Activated T-cell treated with anti-CD3 and anti-CD28 coated beads, Interleukin-2, amount 50 U/mL, for 72 hours (primary cell): ENCODE measurements around the gene CYP2W1. TPM values are rescaled to one million over a fixed set of nuclear protein-coding genes. Genes with fewer than 3 reads are reported as not detected.

Experiments used
- ATAC-seq, 2 donors: fragments of 150-1000 bp; cut with Tn5 transposase; replicated peaks in 1 of 2; 2 replicates each; pipeline ENCODE4 v1.10.0; 2021; ENCODE audit warnings: moderate library complexity in 2 of 2, mild to moderate bottlenecking in 1 of 2
- DNase-seq, 2 donors: peaks; one replicate each; pipeline ENCODE4 v3.0.0; 2021 to 2022; ENCODE audit warnings: mixed read lengths in 1 of 2
- H3K27ac Mint-ChIP-seq: one replicate; pipeline ENCODE4 v1.8.0; 2022; ENCODE audit warnings: mild to moderate bottlenecking, moderate library complexity, mixed read lengths
- H3K27me3 Mint-ChIP-seq: one replicate; pipeline ENCODE4 v1.8.0; 2022; ENCODE audit warnings: low read depth, mixed read lengths
- H3K36me3 Mint-ChIP-seq, 2 donors: one replicate each; pipeline ENCODE4 v1.8.0; 2022; ENCODE audit warnings: mixed read lengths in 2 of 2, mild to moderate bottlenecking in 1 of 2; ENCODE audit not compliant: insufficient read depth in 2 of 2
- H3K4me1 Mint-ChIP-seq: one replicate; pipeline ENCODE4 v1.8.0; 2022; ENCODE audit warnings: low read depth, mixed read lengths
- H3K4me3 Mint-ChIP-seq, 2 donors: one replicate each; pipeline ENCODE4 v1.8.0; 2022; ENCODE audit warnings: mild to moderate bottlenecking in 2 of 2, mixed read lengths in 2 of 2, moderate library complexity in 2 of 2
- H3K9me3 Mint-ChIP-seq, 2 donors: one replicate each; pipeline ENCODE4 v1.8.0; 2022; ENCODE audit warnings: mixed read lengths in 2 of 2
- total RNA-seq, 2 donors: library from RNA; stranded (reverse); gene quantifications; one replicate each; pipeline ENCODE4 v1.2.3, GENCODE V29; 2022

The CYP2W1 gene
- total RNA-seq, 2 donors from 2014 or later, result not detected

DNA sequence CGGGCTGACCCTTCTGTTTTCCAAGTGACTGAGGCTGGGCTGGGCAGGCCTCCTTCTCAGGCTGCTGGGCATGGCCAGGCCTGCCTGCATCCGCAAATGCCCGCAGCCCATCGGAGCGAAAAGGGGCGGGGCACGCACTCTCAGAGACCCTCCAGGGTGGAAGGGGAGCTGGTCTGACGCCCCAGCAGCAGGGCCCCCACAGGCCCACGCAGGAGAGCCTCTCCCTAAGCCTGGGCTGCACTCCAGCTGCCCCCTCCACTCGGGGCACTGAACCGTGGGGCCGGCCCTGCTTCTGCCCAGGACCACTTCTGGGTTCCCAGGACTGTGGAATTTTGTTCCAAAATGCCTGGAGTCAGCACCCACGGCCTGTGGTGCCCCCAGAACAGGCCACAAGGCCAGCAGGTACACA, 37.8 kb upstream of the CYP2W1 start:
- no peak overlapping the region for H3K4me3 Mint-ChIP-seq
- no peak for ATAC-seq

DNA sequence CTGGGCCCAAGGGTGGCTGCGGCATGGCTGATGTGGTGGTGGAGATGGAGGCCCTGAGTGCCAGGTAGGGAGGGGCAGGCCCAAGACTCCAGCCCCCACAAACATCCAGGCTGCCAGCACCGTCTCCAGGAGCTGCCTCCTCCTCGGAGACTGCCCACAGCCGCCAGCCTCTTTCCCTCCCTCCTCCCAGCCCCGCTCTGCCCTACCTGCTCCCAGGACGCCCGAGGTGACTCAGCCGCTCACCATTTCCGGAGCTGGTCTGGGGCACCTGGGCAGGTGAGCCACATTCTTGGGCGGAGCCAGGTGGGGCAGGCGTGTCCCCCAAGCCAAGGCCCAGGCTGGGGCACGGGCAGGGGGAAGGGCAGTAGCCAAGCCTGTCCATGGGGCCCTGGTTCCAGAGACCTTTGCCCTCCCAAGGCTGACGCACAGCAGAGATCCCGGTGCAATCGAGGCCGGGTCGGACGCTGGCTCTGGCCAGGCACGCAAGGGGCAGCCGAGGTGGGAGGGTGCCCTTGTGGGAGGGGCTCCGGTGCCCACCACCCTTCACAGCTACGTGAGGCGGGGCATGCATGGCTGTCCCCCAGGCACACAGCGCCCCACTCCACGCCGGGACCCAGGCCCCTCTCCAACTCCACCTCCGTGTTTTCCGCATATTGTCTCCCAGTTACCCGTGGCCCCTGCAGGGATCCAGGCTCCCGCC, 37.3 kb upstream of the CYP2W1 start:
- ATAC-seq (no peak), DNase-seq (no peak)
- Mint-ChIP-seq H3K4me1 (peaks cover 12% of the 10 kb centered on the region), H3K4me3 (no peak overlapping the region), H3K9me3 (peaks cover 0 to 2% of the 10 kb centered on the region in 2 donors), H3K27ac (no peak overlapping the region), H3K36me3 (peaks cover 4 to 14% of the 10 kb centered on the region in 2 donors), H3K27me3 (no peaks in the 10 kb centered on the region)

More for the DNA sequence above, 37.8 kb upstream of the CYP2W1 start:
- peaks cover under 1 to 5% of the 10 kb centered on the region in 2 donors for H3K9me3 Mint-ChIP-seq
- no peaks in the 10 kb centered on the region for H3K27me3 Mint-ChIP-seq
- H3K4me1 Mint-ChIP-seq, result peaks cover 18% of the 10 kb centered on the region
- peaks cover 6 to 17% of the 10 kb centered on the region in 2 donors for H3K36me3 Mint-ChIP-seq
- DNase-seq, result no peak
- H3K27ac Mint-ChIP-seq, result no peak overlapping the region

DNA sequence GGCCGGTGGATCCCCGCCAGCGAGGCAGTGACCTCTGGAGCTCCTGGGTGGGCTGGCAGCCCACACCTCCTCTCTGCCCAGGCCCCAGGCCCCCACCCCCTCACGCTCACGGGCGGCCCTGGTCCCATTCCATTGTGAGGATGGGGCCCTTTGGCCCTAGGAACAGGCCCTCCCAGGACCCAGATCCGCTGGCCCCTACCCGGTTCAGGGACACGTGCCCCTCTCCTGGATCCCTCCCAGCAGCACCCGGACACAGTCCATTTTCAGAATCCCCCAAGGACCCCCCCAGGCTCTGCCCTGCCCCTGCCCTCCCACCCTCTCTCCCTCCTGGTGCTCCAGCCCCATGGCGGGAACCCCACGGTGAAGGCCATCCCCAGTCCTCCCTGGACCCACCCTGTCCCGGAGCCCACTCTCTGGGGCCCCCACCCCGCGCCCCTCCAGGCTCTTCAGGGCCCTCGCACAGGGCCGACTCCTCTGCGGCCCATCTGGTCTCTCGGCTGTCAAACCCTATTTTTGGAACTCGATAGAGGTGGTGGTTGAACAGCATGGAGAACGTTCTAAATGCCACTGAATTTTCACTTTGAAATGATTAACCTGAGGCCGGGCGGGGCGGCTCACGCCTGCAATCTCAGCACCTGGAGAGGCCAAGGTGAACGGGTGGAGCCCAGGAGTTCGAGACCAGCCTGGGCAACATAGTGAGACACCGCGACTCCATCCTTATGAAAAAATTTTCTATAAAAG, 36.6 kb upstream of the CYP2W1 start:
- ATAC-seq (no peak), DNase-seq (no peak)
- H3K27me3 Mint-ChIP-seq, result no peaks in the 10 kb centered on the region
- no peak overlapping the region for H3K4me3 Mint-ChIP-seq
- H3K27ac Mint-ChIP-seq, result no peak overlapping the region
- H3K9me3 Mint-ChIP-seq, result peaks cover 0 to 2% of the 10 kb centered on the region in 2 donors
- H3K4me1 Mint-ChIP-seq, result peaks cover 5% of the 10 kb centered on the region
- H3K36me3 Mint-ChIP-seq, result peaks cover 0 to 9% of the 10 kb centered on the region in 2 donors

DNA sequence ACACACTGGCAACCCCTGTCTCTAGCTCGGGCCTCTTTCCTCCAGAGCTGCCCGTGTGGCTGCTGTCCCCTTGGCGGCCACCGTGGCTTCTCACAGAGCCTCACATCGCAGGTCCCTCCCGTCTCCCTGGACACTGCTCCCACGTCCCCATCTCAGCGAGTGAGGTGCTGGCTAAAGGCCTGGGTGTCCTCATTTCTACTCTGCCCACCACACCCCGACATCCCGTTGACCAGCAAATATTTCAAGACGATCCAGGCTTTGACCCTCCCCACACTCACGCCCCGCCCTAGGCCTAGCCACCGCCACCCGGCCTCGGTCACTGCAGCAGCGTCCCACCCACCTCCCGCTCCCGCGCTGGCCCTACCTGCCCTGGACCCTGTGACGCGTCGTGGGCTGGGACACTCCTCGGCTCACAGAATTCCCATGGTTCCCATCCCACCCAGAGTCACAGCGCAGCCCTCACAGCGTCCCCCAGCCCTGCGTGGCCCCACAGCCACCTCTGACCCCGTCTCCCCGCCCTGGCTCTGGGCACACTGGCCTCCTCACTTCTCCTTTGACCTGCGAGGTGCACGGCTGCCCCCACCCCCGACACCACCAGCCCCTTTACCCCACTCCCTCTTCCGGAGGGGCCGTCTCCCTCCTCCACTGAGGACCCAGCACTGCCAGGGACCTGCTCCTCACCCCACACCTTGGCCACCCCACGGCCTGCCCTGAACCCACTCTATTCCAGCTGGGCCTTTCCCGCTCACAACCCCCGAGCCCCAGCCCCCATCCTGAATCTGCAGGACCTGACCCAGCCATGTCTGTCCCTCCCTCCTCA, 35.4 kb upstream of the CYP2W1 start:
- H3K27ac Mint-ChIP-seq, result no peak overlapping the region
- DNase-seq, result no peak
- H3K9me3 Mint-ChIP-seq, result no peaks in the 10 kb centered on the region
- no peaks in the 10 kb centered on the region for H3K4me1 Mint-ChIP-seq
- peaks cover 0 to 2% of the 10 kb centered on the region in 2 donors for H3K36me3 Mint-ChIP-seq
- H3K4me3 Mint-ChIP-seq, result no peak overlapping the region
- H3K27me3 Mint-ChIP-seq, result no peaks in the 10 kb centered on the region
- ATAC-seq, result no peak

DNA sequence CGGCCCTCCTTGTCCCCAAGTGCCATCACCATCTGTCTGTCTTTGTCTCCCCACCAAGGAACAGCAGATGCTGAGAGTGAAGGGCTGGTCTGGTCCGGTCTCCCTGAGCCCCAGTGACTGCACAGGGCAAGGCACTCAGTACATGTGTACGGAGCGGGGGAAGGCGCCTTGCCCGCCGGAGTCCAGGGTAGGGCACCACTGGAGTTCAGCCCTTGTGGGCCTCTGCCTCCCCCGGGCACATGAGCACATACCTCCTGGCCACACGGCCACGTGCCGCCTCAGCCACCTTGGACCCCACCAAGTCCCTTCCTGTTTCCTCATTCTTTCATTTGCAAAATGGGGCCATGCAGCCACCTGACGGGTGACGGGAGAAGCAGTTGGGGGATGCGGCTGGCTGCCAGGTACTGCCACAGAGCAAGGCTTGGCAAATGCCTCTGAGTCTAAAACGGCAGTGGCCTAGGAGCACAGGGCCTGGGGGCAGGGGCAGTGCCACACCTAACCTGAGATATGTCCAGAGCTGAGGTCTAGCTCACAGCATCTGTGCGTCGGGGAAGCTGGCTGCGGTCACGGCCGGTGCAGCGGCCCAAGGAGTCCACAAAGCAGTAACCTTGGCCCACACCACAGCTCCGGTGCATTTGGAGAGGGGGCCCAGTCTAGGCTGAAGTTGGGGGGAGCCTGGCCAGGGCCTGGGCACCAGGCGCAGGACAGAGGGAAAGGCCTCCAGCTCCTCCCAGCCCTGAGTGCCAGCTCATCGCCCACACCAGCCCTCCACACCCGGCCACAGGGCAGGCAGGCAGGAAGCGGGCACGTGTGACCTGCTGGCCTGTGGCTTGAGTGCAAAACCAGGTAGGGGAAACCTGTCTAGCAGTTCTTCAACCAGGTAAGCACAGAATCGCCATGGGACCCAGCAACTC, 33.7 kb upstream of the CYP2W1 start:
- Mint-ChIP-seq H3K9me3 (no peaks in the 10 kb centered on the region), H3K4me1 (no peaks in the 10 kb centered on the region), H3K4me3 (no peak overlapping the region)

DNA sequence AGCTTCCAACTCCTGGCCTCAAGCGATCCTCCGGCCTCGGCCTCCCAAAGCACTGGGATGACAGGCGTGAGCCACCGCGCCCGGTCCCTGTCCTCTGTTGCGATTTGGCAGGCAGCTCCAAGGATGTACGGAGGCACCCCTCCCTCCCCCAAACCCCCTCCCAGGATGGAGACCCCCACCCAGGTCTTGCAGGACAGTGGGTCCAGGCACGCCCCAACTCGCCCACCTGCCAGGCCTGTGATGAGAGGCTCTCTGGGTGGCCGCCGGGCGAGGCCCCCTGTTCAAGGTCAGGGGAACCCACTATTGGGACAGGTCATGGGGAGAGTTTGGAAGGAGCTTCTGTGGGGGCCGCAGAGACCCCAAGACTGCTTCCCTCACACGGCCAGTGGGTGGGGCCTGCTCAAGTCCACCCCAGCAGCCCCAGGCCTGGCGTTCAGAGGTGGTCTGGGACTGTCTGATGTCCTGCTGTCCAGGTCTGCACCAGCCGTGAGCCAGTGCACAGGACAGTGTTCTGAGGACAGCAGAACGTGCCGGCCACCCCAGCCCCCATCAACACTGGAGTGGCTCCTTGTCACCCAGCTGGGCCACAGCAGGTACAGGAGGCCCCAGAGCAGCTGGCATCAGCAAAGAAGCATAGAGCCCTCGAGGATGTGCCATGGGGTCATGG, 31.0 kb upstream of the CYP2W1 start:
- no peaks in the 10 kb centered on the region for H3K27me3 Mint-ChIP-seq

More for the DNA sequence above, 33.7 kb upstream of the CYP2W1 start:
- no peak for ATAC-seq
- Mint-ChIP-seq H3K27ac (no peak overlapping the region), H3K27me3 (no peaks in the 10 kb centered on the region), H3K36me3 (peaks cover 0 to 2% of the 10 kb centered on the region in 2 donors)
- DNase-seq, result no peak

DNA sequence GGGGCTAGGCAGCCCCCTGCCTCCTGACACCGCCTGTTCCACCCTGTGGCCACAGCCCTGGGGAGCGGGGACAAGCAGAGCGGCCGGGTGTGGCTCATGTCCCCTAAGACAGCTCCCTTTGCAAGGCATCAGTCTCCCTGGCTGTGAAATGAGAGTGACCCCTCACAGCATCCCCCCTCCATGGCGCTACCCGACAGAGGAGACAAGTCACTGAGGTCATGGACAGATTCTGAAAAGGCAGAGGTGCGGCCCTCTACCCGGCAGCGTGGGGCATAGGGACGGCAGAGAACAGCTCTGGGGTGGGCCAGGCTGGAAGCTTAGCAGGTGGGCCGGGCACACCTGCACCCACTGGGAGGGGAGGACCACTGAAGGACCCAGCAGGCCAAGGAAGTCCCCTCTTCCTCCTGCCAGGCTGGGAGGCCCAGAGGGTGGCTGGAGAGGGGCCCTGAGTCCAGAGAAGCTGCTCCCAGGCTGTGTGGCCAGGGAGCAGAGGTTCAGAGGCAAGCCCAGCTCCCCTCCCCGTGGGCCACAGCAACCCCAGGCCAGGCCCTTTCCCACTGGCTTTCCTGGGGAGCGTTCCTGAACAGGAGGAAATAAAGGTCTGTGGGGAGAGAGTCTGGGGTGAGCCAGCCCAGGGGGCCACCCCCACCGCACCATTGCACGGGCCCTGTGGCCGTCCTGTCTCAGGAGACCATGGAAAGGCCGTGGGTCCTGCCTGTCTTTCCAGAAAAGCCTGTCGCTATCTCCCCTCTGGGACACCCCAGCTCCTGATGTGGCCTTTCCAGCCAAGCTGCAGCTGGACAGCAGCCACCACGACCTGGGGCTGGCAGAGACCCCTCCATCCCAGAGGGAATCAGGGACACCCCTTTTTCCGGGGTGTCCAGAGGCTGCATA, 30.2 kb upstream of the CYP2W1 start:
- H3K36me3 Mint-ChIP-seq, result peaks cover 0 to 2% of the 10 kb centered on the region in 2 donors
- H3K27ac Mint-ChIP-seq, result no peak overlapping the region
- ATAC-seq (no peak), DNase-seq (no peak)
- H3K27me3 Mint-ChIP-seq, result no peaks in the 10 kb centered on the region
- H3K9me3 Mint-ChIP-seq, result no peaks in the 10 kb centered on the region
- peak overlapping the region; percentile 40 to 42 for H3K4me3 Mint-ChIP-seq
- H3K4me1 Mint-ChIP-seq, result no peaks in the 10 kb centered on the region

More for the DNA sequence above, 31.0 kb upstream of the CYP2W1 start:
- H3K4me3 Mint-ChIP-seq, result peak overlapping the region in 1 of 2 donors; percentile 40
- H3K9me3 Mint-ChIP-seq, result no peaks in the 10 kb centered on the region
- no peaks in the 10 kb centered on the region for H3K4me1 Mint-ChIP-seq
- no peak overlapping the region for H3K27ac Mint-ChIP-seq
- no peak for DNase-seq
- peaks cover 0 to 2% of the 10 kb centered on the region in 2 donors for H3K36me3 Mint-ChIP-seq
- no peak for ATAC-seq

DNA sequence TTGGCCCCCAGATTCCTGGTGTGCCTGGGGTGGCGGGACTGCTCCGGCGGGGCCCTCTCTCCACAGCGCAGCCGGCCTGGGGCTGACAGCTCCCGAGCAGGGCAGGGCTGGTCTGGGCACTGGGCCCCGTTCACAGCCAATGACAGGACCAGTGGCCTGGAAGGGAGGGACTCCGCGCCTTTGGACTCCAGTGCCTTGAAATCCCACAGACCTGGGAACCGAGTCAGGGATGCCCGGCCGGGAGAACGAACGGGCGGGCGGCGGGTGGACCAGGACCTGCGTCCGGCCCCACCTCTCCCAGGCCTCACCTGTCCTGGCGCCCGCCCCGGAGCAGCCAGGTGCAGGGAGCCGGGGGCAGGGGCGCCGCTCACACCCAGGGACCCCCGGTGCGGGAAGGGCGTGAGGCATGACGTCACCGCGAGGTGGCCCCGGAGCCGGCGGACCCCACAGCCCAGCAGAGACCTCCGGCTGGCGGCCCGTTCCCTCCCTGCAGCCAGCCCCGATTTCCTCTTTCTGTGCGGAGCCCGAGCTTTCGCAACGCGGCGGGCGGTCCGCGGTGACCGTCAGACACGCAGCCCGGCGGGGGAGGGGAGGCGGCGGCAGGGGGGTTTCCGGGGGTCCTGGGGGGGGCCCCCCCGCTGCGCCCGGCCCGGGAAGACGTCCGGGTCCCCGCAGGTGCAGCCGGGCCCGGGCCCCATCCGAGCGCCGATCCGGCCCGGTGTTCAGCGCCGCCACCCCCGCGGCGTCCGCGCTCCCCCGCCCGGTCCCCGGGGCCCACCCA, 29.2 kb upstream of the CYP2W1 start:
- no peak for DNase-seq
- Mint-ChIP-seq H3K27me3 (no peaks in the 10 kb centered on the region), H3K4me1 (no peaks in the 10 kb centered on the region)

DNA sequence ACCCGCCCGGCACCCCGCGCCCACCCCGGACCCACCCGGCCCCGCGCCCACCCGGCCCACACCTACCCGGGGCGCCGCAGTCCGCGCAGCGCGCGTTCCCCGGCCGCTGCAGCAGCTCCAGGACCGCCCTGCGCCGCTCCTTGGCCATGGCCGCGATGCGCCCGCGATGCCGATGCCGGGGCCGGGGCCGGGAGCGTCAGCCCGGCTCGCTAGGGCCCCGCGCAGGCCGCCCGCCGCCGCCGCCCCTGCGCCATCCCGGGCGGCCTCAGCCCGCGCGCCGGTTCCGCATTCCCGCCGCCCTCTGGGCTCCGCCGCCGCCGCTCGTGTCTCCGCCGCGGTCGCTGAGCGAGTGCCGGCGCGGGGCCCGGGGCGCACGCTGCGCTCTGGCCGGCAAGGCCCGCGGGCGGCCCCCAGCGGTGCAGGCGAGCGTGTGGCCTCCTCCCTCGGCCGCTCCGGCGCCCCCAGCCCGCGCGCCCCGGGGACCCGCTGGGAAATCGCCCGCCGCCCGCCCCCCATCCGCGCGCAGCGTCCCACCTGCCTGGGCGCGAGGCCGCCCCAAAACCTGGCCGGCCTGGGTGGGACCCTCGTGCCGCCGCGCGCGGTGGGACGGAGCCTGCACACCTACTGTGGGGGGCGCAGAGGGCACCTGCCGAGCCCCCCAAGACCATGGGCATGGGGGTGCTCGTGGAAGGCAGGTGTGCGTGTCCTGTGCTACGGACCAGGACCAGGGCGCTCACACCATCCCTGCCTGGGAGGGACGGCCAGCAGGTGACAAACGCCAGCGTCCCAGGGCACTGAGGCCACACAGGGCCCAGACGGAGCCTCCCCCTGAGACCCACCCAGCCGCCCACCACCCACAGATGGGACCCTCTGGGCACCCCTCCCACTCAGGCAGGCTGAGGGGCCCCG, 28.4 kb upstream of the CYP2W1 start, which contains the start of gene ADAP1:
ADAP1 (minus strand) TSS at position 351 of the 909 bp plus-strand sequence; CDS start at position 148, 203 bp downstream.
- Mint-ChIP-seq H3K4me3 (peak within 1 kb of the TSS; percentile 63 to 73), H3K4me1 (no peaks in the 10 kb centered on the region), H3K27me3 (no peaks in the 10 kb centered on the region), H3K36me3 (peaks cover 0 to 2% of the 10 kb centered on the region in 2 donors), H3K27ac (no peak within 1 kb of the TSS), H3K9me3 (no peaks in the 10 kb centered on the region)
- ATAC-seq, result peak; percentile 81 to 86
- DNase-seq, result peak; percentile 66 to 75

More for the DNA sequence above, 29.2 kb upstream of the CYP2W1 start:
- peaks cover 0 to 2% of the 10 kb centered on the region in 2 donors for H3K36me3 Mint-ChIP-seq
- no peak overlapping the region for H3K27ac Mint-ChIP-seq
- H3K4me3 Mint-ChIP-seq, result peak overlapping the region; percentile 31 to 42
- ATAC-seq, result peak; percentile 21 to 33
- H3K9me3 Mint-ChIP-seq, result no peaks in the 10 kb centered on the region

DNA sequence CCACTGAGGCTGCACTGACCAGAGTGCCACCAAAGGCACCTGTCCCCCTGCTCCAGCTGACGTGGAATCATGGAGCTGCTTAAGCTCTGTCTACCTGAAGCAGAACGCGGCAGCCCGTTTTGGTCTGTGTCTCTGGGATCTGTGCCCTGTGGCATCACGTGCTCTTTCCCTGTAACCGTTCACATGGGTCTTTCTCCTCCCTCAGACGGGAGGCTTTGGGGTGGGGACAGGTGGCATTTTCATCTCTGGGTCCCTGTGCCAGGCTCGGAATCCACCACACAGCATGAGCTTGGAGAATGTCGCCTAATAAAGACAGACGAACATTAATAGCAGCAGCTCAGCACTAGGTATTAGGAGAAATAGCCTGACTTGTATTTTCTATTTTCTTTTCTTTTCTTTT, 26.9 kb upstream of the CYP2W1 start:
- peak overlapping the region; percentile 18 to 31 for H3K4me3 Mint-ChIP-seq
- no peak for DNase-seq
- H3K36me3 Mint-ChIP-seq, result no peaks in the 10 kb centered on the region
- H3K9me3 Mint-ChIP-seq, result no peaks in the 10 kb centered on the region
- no peak for ATAC-seq
- peaks cover 5% of the 10 kb centered on the region for H3K4me1 Mint-ChIP-seq
- no peak overlapping the region for H3K27ac Mint-ChIP-seq
- H3K27me3 Mint-ChIP-seq, result no peaks in the 10 kb centered on the region
